ENCODE measurements around the gene SLC66A2.
"Not testable (repeated sequence)": the region's sequence is repeated elsewhere in the genome, so short reads cannot be mapped to it uniquely, and the experiment has no call there.

SLC66A2 gene

DNA sequence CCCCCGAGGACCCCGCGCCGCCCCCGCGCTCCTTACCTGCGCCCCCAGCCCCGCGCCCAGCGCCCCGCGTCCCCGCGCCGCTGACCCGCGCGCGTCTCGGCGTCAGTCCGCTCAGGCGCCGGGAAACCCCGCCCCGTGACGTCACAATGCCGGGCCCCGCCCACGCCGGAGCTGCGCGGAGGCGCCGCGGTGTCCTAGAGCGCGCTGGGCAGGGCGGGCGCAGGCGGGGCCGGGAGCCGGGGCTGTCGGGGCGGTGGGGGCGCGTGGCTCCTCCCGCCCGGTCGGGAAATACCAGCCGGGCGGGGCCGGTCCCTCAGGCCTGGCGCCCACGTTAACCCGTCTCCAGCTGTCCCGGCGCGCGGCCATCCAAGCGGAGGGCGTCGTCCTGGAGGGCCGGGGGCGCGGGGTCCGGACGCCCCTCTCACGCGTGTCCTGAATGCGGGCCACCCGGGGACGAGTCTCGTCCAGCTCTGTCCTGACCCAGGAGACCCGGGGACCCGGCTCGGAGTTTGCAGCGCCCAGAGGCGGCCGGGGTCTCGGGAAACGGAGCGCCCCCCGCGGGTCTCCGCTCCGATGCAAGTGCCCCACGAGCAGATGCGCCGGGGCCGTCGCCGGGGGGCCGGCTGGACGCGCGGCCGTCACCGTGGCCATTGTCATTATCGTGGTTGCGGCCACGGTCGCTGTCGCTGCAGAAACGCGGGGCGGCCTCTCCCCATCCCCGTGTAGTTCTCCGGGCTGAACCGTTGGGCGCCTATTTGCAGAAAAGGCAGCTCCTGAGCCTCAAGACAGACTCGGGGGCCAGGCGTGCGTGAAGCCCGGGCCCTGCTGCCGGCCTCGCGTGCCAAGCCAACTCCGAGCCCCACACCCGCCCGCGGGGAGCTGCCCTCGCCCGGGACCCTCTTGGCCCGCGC lies at the start of gene SLC66A2:
SLC66A2 (minus strand) TSS at position 109 of the 911 bp plus-strand sequence. CDS start 727 bp downstream, outside the sequence.
- peak; percentile 83 to 86 for DNase-seq (ENCODE audit: low read depth in 2 of 2)

DNA sequence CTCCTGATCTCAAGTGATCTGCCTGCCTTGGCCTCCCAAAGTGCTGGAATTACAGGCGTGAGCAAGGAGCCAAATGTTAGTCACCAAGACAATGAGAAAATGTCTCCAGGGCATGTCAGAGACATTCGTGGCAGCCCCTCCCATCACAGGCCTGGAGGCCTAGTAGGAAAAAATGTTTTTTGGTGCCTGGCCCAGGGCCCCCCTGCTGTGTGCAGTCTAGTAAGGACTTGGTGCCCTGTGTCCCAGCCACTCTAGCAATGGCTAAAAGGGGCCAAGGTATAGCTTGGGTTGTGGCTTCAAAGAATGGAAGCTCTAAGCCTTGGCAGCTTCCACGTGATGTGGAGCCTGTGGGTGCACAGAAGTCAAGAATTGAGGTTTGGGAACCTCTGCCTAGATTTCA lies 49.4 kb upstream of the SLC66A2 start:
- DNase-seq (ENCODE audit: low read depth in 2 of 2) = no peak

DNA sequence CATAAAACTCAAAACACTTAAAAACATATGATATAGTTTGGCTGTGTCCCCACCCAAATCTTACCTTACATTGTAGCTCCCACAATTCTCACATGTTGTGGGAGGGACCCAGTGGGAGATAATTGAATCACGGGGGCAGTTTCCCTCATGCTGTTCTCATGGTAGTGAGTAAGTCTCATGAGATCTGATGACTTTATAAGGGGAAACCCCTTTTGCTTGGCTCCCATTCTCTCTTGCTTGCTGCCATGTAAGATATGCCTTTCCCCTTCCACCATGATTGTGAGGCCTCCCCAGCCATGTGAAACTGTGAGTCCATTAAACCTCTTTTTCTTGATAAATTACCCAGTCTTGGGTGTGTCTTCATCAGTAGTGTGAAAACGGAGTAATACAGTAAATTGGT lies 48.2 kb upstream of the SLC66A2 start:
- DNase-seq (ENCODE audit: low read depth in 2 of 2) = not testable (repeated sequence)

DNA sequence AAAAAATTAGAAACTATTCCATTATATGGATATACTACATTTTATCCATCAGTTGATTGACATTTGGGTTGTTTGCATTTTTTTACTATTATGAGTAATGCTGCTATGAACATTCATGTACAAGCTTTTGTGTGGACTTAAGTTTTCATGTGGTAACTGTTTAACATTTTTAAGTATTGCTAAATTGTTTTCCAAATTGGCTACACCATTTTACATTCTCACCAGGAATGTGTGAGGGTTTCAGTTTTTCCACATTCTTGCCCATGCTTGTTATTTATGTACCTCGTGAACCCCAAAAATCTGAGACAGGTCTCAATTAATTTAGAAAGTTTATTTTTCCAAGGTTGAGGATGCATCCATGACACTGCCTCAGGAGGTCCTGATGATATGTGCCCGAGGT lies 40.0 kb upstream of the SLC66A2 start:
- DNase-seq (ENCODE audit: low read depth in 2 of 2) = no peak

DNA sequence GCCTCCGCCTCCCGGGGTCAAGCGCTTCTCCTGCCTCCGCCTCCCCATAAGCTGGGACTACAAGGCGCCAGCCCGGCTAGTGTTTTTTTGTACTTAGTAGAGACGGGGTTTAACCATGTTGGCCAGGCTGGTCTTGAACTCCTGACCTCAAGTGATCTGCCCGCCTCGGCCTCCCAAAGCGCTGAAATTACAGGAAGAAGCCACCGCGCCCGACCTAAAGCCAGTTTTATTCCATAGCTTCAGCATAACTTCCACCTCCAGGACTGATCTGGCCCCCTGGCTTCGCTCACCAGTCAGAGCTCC lies 37.7 kb upstream of the SLC66A2 start:
- no peak for DNase-seq (ENCODE audit: low read depth in 2 of 2)

DNA sequence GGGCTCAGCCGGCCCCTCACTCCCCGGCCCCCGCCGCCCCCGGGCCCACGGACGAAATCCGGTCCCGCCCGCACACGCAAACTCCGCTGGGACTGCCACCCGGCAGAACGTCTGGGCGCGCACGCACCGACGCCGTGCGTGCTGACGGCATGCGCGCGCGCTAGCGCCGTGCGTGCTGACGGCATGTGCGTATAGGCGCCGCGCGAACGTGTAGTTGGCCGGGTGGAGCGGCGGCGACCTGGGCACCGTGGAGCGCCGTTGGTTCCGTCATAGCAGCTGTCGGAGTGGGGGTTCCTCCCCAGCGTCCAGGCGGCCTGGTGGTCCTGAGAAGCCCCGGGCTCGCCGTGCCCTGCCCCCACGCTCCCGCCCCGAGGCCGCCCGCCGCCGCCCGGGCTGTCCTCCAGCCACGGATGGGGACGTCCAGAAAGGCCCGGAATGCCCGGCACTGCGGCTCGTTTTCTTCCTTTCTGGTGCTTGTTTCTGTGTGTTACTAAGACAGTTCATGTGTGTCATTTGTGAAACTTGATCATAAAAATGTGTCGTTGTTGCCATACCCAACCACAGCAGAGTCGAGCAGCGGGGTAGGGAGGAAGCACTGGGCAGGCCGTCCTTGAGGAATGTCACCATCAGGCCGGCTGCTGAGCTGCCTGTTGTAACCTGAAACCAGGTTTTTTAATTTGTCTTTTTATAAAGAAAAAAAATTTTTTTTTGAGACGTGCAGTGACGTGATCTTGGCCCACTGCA lies 37.2 kb upstream of the SLC66A2 start, which contains the start of gene TXNL4A:
TXNL4A (minus strand) TSS at position 113 of the 744 bp plus-strand sequence. CDS start 171 bp downstream, outside the sequence.
- peak; percentile 64 to 77 for DNase-seq (ENCODE audit: low read depth in 2 of 2)

DNA sequence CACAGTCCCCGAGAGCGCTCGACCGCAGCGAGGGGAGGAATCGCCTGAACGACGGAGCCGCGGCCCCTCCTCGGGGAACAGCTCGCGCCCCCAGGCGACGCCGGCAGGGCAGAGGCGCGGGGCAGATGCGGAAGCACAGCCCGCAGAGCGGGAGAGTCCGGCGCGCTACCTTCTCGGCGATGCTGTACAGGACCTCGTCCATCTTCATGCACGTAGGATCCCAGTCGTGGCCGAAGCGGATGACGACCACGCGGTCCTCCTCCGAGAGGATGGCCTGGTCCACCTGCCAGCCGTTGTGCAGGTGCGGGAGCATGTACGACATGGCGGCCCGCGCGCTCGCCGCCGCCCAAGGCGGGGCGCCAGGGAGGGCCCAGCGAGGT lies 36.6 kb upstream of the SLC66A2 start:
- peak in 1 of 2 donors; percentile 38 for DNase-seq (ENCODE audit: low read depth in 2 of 2)

DNA sequence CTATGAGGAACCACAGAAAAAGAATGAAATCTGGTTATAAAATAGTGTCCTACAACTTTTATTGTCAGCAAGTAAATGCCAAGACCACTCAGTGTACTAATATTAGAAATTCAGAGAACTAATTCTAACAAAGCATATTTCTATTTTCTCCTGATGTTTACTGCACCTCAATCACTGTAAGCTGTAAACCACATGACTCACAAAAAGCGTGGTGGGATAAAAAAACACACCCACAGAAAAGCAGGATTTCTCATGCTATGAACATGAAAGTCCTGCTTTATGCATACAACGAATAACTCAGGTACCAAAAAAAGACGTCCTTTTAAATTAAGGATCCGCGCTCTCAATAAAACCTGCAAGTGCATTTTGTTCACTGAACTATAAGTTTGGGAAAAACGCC lies 36.1 kb upstream of the SLC66A2 start:
- no peak for DNase-seq (ENCODE audit: low read depth in 2 of 2)

DNA sequence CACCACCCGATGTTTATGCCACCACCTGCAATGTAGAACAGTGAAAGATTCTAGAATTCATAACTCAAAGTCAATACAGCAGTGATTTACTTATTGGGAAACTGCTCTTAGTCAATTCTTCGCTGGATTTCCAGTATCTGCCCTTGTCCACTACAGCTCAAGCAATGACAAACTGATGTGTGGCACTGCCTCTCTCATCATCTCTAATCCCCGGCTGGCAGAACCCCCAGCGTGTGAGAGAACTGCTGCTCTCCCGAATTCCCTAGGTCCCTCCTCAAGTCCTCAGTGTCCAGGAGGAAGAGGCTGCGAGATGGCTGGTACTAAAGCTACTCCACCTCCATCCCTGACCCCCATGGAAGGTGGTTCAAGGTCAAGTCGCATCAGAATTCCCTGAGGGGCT lies 35.3 kb upstream of the SLC66A2 start:
- DNase-seq (ENCODE audit: low read depth in 2 of 2) = no peak

DNA sequence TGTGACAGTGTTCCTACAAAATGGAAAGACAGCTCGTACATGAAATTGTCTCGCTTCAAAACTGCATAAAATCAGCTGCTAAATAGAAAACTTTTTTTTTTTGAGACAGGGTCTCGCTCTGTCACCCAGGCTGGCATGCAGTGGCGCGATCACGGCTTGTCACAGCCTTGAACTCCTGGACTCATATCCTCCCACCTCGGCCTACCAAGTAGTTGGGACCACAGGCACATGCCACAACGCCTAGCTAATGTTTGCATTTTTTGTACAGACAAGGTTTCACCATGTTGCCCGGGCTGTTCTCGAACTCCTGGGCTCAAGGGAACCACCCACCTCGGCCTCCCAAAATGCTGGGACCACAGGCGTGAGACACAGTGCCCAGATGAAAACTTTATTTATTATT lies 33.7 kb upstream of the SLC66A2 start:
- no peak for DNase-seq (ENCODE audit: low read depth in 2 of 2)

DNA sequence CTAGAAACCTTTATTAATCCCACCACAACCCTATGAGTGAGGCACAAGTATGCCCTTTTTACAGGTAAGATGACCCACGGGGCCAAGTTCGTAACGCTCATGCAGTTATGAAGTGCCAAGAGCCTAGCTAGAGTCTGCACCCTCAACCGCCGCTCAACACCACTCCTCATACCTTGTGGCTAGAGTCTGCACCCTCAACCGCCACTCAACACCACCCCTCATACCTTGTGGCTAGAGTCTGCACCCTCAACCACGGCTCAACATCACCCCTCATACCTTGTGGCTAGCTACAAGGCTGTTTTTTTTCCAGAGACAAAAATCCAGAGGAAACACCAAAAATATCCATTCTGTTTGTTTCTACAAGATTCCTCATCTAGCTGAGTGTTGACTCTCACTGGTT lies 32.3 kb upstream of the SLC66A2 start:
- no peak for DNase-seq (ENCODE audit: low read depth in 2 of 2)

DNA sequence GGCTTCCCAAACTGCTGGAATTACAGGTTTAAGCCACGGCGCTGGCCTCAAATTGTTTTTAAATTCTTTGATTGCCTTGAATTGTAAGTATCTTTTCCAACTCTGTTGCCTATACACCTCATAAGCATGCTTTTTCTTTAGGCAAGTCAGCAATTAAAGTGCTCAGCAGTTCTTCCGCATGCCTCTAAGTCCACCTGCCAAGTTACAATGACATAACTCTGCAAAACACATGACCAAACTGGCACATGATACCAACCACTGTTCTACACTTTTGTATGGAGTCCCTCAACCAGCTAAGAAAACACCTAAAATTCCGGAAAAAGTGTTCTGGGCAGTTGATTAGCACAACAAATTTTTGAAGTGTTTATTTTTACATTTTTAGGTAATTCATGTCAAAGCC lies 31.8 kb upstream of the SLC66A2 start:
- DNase-seq (ENCODE audit: low read depth in 2 of 2) = no peak

DNA sequence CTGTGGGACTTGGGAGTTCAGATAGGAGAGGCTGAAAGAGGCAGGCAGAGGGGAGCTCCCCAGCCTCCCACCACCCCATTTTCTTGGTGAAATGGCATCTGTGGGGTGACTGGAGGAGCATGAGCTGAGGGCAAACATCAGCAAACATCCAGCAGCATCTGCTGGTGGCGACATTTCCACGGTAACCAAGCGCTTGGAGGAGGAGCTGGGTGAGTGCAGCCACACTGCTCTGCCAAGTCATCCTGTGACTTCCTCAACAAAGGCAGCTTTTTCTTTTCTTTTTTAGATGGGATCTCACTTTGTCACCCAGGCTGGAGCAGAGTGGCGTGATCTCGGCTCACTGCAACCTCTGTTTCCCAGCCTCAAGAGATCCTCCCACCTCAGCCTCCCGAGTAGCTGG lies 31.3 kb upstream of the SLC66A2 start:
- DNase-seq (ENCODE audit: low read depth in 2 of 2) = no peak

DNA sequence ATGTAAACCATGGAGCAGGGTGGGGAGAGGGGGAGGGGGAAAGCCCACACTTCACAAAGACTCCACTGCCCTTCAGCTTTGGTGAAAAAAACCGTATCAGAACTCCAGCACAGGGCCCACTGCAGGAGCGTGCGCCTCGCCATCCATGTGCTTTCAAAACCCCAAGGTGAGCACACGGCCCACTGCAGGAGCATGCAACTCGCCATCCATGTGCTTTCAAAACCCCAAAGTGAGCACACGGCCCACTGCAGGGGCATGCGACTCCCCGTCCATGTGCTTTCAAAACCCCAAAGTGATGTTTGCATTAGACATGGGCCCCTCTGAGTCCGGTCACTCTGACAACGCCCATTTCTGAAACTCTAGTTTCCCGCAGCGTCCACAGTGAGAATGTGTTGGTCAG lies 29.1 kb upstream of the SLC66A2 start:
- DNase-seq (ENCODE audit: low read depth in 2 of 2) = no peak

DNA sequence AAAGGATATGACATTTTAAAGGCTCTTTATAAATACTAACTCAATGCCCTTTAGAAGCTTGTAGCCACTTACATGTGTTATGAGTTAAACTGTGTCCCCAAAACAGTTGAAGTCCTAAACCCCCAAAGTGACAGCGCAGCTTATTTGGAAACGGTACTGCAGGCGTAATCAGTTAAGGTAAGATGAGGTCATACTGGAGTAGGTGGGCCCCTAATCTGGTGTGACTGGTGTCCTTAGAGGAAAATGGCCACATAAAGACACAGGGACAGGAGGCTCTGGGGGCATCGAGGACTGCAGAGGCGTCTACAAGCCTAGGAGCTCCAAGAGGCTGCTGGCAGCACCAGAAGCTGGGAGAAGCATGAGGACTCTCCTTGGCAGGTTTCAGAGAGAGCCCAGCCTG lies 28.4 kb upstream of the SLC66A2 start:
- no peak for DNase-seq (ENCODE audit: low read depth in 2 of 2)

DNA sequence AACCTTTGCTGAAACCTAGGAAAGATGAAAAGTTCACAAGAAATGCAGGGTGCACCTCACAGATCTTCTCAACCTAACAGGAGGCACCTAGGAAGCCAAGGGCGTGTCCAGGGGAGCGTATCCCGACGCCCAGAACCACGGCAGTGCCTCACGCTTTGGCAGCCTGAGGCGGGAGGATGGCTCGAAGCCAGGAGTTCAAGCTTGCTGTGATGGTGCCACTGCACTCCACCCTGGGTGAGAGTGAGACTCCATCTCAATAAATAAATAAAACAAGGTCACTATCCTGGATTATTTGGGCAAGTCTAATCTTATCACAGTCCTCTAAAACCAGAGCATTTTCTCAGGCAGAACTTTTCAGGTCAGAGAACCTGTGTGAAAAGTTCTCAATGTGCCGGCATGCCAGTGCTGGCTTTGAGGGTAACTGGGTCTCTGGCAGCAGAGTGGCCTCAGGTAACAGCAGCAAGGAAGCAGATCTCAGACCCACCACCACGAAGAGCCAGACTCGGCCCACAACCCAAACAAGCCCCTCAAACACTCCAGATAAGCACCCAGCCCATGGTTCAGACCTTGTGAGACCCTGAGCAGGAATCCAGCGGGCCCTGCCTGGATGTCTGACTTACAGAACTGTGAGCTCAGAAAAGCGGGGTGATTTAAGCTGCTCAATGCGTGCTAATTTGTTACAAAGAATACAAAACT lies 24.7 kb upstream of the SLC66A2 start:
- DNase-seq (ENCODE audit: low read depth in 2 of 2) = no peak

DNA sequence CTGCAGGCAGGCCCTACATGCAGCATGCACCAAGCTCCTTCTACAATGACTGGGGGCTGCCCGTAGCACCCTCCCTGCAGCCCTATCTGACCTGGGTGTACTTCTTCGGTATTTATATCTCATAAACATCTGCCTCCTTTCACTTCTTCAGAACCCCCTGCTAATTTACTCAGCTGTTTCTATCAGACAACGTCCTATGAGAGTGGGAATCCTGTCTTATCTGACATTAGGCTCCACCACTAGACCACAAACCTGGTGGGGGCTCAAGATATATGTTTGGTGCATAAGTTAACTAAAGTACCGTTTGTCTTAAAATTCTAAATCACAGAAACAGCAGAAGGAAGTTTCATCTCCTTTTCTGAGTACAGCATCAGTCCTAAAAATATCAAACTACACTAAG lies 23.6 kb upstream of the SLC66A2 start:
- no peak for DNase-seq (ENCODE audit: low read depth in 2 of 2)

DNA sequence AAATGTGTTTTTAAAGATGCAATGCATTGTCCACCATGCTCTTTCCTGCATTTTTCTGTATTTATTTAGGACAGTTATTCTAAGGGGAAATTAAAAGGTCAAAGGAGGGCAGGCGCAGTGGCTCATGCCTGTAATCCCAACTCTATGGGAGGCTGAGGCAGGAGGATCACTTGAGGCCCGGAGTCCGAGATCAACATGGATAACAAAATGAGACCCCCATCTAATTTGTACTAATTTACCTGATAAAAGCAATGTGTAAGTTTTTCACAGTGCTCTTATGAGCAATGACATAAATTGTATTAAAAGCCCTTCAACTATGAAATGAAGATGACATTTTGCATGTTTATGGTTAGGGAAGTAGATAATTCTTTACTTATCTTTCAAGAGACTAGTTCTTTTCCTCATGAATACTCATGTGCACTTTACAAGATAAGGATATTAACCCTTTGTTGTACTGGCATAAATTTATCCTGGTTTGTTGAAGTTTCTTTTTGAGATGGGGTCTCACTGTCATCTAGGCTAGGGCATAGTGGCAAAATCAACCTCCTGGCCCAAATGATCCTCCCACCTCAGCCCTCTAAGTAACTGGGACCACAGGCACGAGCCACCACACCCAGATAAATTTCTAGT lies 22.7 kb upstream of the SLC66A2 start:
- no peak for DNase-seq (ENCODE audit: low read depth in 2 of 2)

DNA sequence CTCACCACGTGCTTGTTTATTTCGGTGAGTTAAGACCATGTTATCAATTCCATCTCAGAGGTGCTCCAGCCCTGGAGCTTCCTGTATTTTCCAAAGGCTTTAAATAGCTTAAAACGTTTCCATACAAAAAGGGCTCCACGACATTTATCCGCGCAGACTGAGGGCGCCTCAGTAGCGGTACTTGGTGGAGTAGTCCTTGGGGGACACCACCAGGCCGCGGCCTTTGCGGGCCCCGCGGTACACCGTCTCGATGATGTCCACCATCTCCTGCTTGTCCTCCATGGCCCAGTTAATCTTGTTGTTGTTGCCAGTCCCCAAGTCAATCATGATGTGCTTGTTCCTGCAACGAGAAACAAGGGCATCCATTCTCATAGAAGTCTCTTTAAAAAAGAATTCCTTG lies 22.1 kb upstream of the SLC66A2 start:
- no peak for DNase-seq (ENCODE audit: low read depth in 2 of 2)

DNA sequence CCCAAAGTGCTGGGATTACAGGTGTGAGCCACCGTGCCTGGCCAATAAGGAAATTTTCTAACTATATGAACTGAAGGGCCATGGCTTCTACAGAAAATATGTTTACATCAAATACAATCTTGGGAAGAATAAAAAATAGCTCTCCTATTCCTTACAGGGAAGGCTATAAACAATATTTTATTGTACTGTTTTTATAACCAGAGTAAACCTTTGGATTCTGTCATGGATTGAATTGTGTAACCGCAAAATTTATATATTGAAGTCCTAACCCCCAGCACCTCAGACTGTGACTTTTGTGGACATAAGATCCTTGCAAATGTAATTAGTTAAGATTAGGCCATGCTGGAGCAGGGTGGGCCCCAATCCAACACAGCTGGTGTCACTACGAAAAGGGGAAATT lies 21.3 kb upstream of the SLC66A2 start:
- no peak for DNase-seq (ENCODE audit: low read depth in 2 of 2)

DNA sequence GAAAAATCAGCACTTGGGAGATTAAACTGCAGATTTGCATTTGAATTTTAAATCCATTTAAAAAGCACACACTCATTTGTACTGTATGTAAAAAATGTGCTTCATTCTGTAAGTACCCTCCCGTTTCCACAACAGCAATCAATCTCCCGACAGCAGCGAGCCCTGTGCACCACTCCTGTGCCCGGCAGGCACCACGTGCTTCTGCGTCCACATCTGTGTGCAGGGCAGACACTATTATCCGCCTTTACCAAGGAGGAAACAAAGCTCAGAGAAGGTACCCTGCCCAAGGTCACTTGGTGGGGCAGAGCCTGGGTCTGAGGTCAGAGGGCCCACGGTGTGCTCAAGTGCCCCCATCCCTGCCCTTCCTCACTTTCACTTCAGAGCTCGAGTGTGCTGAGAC lies 20.5 kb upstream of the SLC66A2 start:
- DNase-seq (ENCODE audit: low read depth in 2 of 2) = no peak
